ENCODE data around the gene GUK1.

Gene GUK1

DNA sequence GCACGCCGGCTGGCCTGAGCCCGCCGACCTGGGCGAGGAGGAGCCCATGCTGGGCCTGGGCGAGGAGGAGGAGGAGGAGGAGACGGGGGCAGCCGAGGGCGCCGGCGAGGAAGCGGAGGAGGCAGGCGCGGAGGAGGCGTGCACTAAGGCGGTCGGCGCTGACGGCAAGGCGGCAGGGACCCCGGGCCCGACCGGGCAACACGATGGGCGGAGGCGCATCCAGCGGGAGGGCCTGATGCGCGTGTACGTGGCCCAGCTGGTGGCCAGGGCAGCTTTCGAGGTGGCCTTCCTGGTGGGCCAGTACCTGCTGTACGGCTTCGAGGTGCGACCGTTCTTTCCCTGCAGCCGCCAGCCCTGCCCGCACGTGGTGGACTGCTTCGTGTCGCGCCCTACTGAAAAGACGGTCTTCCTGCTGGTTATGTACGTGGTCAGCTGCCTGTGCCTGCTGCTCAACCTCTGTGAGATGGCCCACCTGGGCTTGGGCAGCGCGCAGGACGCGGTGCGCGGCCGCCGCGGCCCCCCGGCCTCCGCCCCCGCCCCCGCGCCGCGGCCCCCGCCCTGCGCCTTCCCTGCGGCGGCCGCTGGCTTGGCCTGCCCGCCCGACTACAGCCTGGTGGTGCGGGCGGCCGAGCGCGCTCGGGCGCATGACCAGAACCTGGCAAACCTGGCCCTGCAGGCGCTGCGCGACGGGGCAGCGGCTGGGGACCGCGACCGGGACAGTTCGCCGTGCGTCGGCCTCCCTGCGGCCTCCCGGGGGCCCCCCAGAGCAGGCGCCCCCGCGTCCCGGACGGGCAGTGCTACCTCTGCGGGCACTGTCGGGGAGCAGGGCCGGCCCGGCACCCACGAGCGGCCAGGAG is 18.3 kb downstream of the GUK1 start:
- Histone ChIP-seq H3K27me3 (ENCODE audit: insufficient read depth, low read length) (no peaks in the 10 kb centered on the region), H3K27ac (ENCODE audit: low read depth, low read length) (no peak overlapping the region), H2AFZ (ENCODE audit: low read length, unreplicated experiment) (no peak overlapping the region), H3K36me3 (ENCODE audit: insufficient read depth, low read length) (no peaks in the 10 kb centered on the region), H3K79me2 (ENCODE audit: control insufficient read depth, insufficient read depth, low read length, unreplicated experiment) (no peaks in the 10 kb centered on the region), H3K4me1 (ENCODE audit: control insufficient read depth, insufficient read depth, low read length, unreplicated experiment) (no peaks in the 10 kb centered on the region), H3K4me3 (ENCODE audit: low read depth, low read length) (no peak overlapping the region)

DNA sequence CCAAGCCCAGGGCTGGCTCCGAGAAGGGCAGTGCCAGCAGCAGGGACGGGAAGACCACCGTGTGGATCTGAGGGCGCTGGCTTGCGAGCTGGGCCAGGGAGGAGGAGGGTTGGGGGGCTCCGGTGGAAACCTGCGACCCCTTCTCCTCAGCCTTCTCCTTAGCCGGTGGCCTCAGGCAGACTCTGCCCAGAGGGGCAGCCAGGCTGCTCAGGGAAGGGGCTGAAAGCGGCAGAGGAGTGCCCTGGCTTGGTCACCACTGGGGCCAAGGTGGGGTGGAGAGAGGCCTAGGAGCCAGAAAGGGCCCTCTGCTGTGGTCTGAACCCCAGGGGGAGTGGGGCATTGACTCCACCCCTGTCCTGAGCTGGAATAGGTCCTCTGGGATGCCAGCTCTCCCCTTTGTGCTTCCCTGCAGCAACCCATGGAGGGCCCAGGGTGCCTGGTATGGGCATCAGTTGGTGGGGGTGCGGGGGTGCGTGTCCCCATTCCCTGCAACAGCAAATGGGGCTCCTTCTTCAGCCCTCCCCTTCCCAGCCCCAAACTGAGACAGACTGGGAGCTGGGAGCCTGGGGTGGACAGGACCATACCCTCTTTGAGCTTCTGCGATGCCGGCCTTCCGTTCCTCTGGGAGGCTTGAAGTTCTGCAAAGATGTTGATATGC is 19.1 kb downstream of the GUK1 start:
- no peaks in the 10 kb centered on the region for H3K36me3 ChIP-seq (ENCODE audit: insufficient read depth, low read length)
- no peak overlapping the region for H3K27ac ChIP-seq (ENCODE audit: low read depth, low read length)
- H3K4me3 ChIP-seq (ENCODE audit: low read depth, low read length), result no peak overlapping the region
- H3K4me1 ChIP-seq (ENCODE audit: control insufficient read depth, insufficient read depth, low read length, unreplicated experiment), result no peaks in the 10 kb centered on the region
- no peak overlapping the region for H2AFZ ChIP-seq (ENCODE audit: low read length, unreplicated experiment)
- no peaks in the 10 kb centered on the region for H3K79me2 ChIP-seq (ENCODE audit: control insufficient read depth, insufficient read depth, low read length, unreplicated experiment)
- no peaks in the 10 kb centered on the region for H3K27me3 ChIP-seq (ENCODE audit: insufficient read depth, low read length)

GRCh38 chr1:228160201-228160761 is 20.2 kb downstream of the GUK1 start:
- Histone ChIP-seq H3K27ac (ENCODE audit: low read depth, low read length) (no peak overlapping the region), H3K79me2 (ENCODE audit: control insufficient read depth, insufficient read depth, low read length, unreplicated experiment) (no peaks in the 10 kb centered on the region), H2AFZ (ENCODE audit: low read length, unreplicated experiment) (no peak overlapping the region), H3K4me3 (ENCODE audit: low read depth, low read length) (no peak overlapping the region), H3K36me3 (ENCODE audit: insufficient read depth, low read length) (no peaks in the 10 kb centered on the region), H3K27me3 (ENCODE audit: insufficient read depth, low read length) (no peaks in the 10 kb centered on the region), H3K4me1 (ENCODE audit: control insufficient read depth, insufficient read depth, low read length, unreplicated experiment) (no peaks in the 10 kb centered on the region)

DNA sequence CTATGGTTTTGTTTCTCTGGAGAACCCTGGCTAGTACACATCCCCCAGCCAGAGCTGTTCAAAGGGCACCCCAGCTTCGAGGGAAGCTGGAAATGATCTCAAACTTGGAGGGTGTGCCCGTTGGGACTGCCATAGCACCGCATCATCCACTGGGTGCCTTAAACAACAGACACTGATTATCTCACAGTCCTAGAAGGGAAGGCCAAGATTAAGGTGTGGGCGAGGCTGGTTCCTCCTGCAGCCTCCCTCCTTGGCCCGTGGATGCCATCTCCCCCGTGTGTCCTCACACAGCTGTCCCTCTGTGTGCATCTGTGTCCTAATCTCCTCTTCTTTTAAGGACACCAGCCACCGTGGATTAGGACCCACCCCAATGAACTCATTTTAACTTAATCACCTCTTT is 21.3 kb downstream of the GUK1 start:
- no peak overlapping the region for H3K4me3 ChIP-seq (ENCODE audit: low read depth, low read length)
- H3K36me3 ChIP-seq (ENCODE audit: insufficient read depth, low read length), result no peaks in the 10 kb centered on the region
- no peaks in the 10 kb centered on the region for H3K79me2 ChIP-seq (ENCODE audit: control insufficient read depth, insufficient read depth, low read length, unreplicated experiment)
- no peak overlapping the region for H2AFZ ChIP-seq (ENCODE audit: low read length, unreplicated experiment)
- no peak overlapping the region for H3K27ac ChIP-seq (ENCODE audit: low read depth, low read length)
- H3K4me1 ChIP-seq (ENCODE audit: control insufficient read depth, insufficient read depth, low read length, unreplicated experiment), result no peaks in the 10 kb centered on the region
- no peaks in the 10 kb centered on the region for H3K27me3 ChIP-seq (ENCODE audit: insufficient read depth, low read length)

DNA sequence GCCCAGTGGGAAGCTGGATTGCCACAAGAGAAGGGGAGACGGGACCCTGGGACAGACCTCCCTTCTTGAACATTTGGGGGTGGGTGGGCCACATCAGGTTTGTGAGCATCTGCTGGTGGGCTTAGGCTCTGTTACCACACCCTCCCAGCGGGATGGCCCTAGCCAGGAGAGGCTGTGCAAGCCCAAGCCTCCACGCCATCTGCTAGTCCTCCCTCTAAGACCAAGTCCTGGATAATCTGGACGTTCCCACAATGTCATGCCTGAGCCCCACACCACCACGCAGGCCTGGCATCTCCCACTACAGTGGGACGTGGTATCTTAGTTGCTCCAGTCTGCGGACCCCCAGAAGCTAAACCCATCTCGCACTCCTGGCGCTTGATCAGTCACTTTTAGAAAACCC is 21.8 kb downstream of the GUK1 start:
- Histone ChIP-seq H3K36me3 (ENCODE audit: insufficient read depth, low read length) (no peaks in the 10 kb centered on the region), H2AFZ (ENCODE audit: low read length, unreplicated experiment) (no peak overlapping the region), H3K79me2 (ENCODE audit: control insufficient read depth, insufficient read depth, low read length, unreplicated experiment) (no peaks in the 10 kb centered on the region), H3K4me1 (ENCODE audit: control insufficient read depth, insufficient read depth, low read length, unreplicated experiment) (peaks cover 3% of the 10 kb centered on the region), H3K27me3 (ENCODE audit: insufficient read depth, low read length) (no peaks in the 10 kb centered on the region), H3K4me3 (ENCODE audit: low read depth, low read length) (no peak overlapping the region), H3K27ac (ENCODE audit: low read depth, low read length) (no peak overlapping the region)

DNA sequence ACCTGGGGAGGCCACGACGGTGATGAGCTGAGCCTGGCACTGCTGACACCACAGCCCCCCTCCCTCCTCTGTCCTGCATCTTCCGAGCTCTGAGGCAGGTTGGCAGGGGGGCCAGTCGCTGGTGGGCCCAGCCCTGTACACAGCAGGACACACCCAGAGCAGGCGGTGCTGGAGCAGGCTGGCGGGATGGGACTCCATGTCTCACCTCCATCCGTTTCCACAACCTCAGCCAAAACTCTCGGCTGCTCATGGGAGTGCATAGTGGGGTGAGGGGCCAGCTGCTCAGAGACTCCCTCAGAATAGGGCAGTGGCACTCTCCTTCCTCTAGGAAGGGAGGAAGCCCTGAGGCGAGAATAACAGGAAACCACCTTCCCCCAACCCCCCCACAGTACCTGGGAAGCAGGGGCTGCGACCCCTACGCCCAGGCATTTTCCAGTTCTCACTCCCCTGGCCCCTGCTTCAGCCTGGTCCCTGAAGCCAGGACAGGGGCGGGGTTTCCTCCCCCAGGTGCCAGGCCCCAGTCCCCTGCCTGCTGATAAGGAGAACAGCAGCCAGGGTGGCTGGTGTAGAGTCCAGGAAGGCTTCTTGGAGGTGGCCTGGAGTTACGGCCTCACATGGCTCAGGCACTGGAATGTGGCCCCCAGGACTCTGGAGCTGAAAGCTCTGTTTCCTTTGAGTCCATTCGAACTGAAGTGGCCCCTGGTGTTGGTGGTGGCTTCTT is 22.4 kb downstream of the GUK1 start:
- Histone ChIP-seq H3K79me2 (ENCODE audit: control insufficient read depth, insufficient read depth, low read length, unreplicated experiment) (no peaks in the 10 kb centered on the region), H2AFZ (ENCODE audit: low read length, unreplicated experiment) (no peak overlapping the region), H3K36me3 (ENCODE audit: insufficient read depth, low read length) (no peaks in the 10 kb centered on the region), H3K27ac (ENCODE audit: low read depth, low read length) (no peak overlapping the region), H3K4me1 (ENCODE audit: control insufficient read depth, insufficient read depth, low read length, unreplicated experiment) (peaks cover 3% of the 10 kb centered on the region), H3K27me3 (ENCODE audit: insufficient read depth, low read length) (no peaks in the 10 kb centered on the region), H3K4me3 (ENCODE audit: low read depth, low read length) (no peak overlapping the region)

DNA sequence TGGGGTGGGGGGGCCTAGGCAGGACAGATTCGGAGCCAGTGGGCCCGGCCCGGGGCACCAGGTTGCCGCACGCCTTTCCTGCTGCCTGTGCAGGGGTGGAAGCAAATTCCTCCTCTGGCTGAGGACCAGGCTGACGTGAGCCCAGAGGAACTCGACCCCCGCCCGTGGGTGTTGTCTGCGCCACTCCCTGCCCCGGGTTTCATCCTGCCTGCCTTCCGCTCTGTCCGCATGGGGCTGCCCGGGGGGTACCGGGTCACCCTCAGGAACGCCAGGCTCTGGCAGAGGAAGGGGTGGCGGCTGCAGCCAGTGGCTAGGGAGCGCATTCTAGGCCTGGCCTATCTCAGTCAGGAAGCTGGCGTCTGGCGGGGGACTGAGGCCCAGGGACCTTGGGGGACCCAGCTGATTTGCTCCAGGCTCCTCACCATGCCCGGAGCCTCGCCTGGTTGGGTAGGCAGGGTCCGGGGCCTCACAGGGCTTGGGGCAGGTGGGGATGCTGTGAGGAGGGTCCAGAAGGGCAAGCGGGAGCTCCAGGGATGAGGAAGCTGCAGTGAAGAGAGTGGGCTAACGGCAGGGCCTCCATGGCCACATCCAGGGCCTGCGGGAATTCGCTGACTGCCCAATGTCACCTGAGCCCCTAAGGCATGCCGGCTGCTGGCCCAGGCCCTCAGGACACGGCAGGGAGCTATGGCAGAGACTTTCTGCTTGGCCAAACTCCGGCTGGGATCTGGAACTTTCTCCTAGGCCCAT is 23.1 kb downstream of the GUK1 start:
- Histone ChIP-seq H3K4me3 (ENCODE audit: low read depth, low read length) (no peak overlapping the region), H3K27me3 (ENCODE audit: insufficient read depth, low read length) (no peaks in the 10 kb centered on the region), H3K27ac (ENCODE audit: low read depth, low read length) (no peak overlapping the region), H3K4me1 (ENCODE audit: control insufficient read depth, insufficient read depth, low read length, unreplicated experiment) (peaks cover 3% of the 10 kb centered on the region), H3K36me3 (ENCODE audit: insufficient read depth, low read length) (no peaks in the 10 kb centered on the region), H2AFZ (ENCODE audit: low read length, unreplicated experiment) (no peak overlapping the region), H3K79me2 (ENCODE audit: control insufficient read depth, insufficient read depth, low read length, unreplicated experiment) (no peaks in the 10 kb centered on the region)

DNA sequence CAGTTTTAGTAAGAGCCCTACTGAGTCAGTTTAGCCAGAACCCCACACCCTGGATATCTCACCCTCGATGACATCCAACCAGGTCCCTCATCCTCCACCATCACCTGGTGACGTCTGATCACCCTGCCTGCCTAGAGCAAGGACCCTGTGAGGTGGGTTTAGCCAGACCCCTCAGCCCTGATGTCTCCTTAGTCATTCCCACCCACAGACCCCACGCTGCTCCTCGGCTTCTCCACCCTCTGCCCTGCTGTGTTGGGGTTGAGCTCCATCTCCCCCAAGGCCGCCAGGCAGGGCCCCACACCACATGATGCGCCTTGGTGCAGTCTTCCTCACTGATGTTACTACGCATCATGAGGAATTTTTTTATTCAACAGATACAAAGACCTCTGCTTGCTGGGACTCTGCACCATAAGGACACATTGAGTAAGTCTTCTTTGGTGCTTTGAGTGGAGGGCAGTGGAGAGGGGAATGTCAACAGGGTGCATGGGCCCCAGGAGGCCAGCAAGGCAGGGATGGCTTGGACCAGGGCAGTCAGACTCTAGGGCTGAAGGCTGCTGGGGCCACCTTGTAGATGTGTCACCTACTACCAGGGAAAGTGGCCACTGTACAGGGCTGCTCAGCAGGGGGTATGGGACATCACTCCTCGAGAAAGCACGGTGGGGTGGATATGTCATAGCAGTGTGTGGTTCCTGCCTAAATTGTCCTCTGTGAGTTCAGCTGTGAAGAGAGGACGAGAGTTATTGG is 23.9 kb downstream of the GUK1 start:
- Histone ChIP-seq H3K4me1 (ENCODE audit: control insufficient read depth, insufficient read depth, low read length, unreplicated experiment) (peaks cover 3% of the 10 kb centered on the region), H3K4me3 (ENCODE audit: low read depth, low read length) (no peak overlapping the region), H3K27me3 (ENCODE audit: insufficient read depth, low read length) (no peaks in the 10 kb centered on the region), H3K79me2 (ENCODE audit: control insufficient read depth, insufficient read depth, low read length, unreplicated experiment) (no peaks in the 10 kb centered on the region), H2AFZ (ENCODE audit: low read length, unreplicated experiment) (no peak overlapping the region), H3K27ac (ENCODE audit: low read depth, low read length) (no peak overlapping the region), H3K36me3 (ENCODE audit: insufficient read depth, low read length) (no peaks in the 10 kb centered on the region)

- Histone ChIP-seq H3K27me3 (ENCODE audit: insufficient read depth, low read length) (no peaks in the 10 kb centered on the region), H3K79me2 (ENCODE audit: control insufficient read depth, insufficient read depth, low read length, unreplicated experiment) (no peaks in the 10 kb centered on the region), H2AFZ (ENCODE audit: low read length, unreplicated experiment) (peak overlapping the region; percentile 86), H3K27ac (ENCODE audit: low read depth, low read length) (peak overlapping the region; percentile 72), H3K36me3 (ENCODE audit: insufficient read depth, low read length) (no peaks in the 10 kb centered on the region), H3K4me1 (ENCODE audit: control insufficient read depth, insufficient read depth, low read length, unreplicated experiment) (peaks cover 3% of the 10 kb centered on the region), H3K4me3 (ENCODE audit: low read depth, low read length) (peak overlapping the region; percentile 93)
These were observed 24.7 kb downstream of the GUK1 start for GRCh38 chr1:228164561-228165371.

All from ACC112 (cell line).